WTC11 (cell line): Measurements from ENCODE around the gene SLC35B4. TPM values are rescaled to one million over a fixed set of nuclear protein-coding genes. Genes with fewer than 3 reads are reported as not detected.

Experiments
- ATAC-seq: fragments of 200-7000 bp; cut with Tn5 transposase; 2 replicates; pipeline ENCODE4 v1.10.0; 2021; ENCODE audit warnings: mild to moderate bottlenecking, moderate library complexity
- CTCF ChIA-PET: fragments of 300-600 bp; sonication (Branson Sonifier 250); formaldehyde crosslinking; loops from one replicate; lab custom pipeline; 2021; ENCODE audit warnings: antibody characterized with exemption; lab: Charles Lee
- POLR2A ChIA-PET: fragments of 350-600 bp; sonication (Branson Sonifier 250); formaldehyde crosslinking; loops from one replicate; lab custom pipeline; 2021; ENCODE audit warnings: antibody characterized with exemption; lab: Charles Lee
- DNase-seq: peaks from one replicate; pipeline ENCODE4 v3.0.0; 2021; ENCODE audit warnings: low spot score
- H3K27ac Mint-ChIP-seq: 2 replicates; pipeline ENCODE4 v1.8.0; 2021; ENCODE audit warnings: mixed read lengths
- H3K27me3 Mint-ChIP-seq: 2 replicates; pipeline ENCODE4 v1.8.0; 2021; ENCODE audit warnings: low read depth, mild to moderate bottlenecking, moderate library complexity, mixed read lengths
- H3K36me3 Mint-ChIP-seq: 2 replicates; pipeline ENCODE4 v1.8.0; 2021; ENCODE audit warnings: mixed read lengths
- H3K4me1 Mint-ChIP-seq: 2 replicates; pipeline ENCODE4 v1.8.0; 2022; ENCODE audit warnings: mixed read lengths
- H3K4me3 Mint-ChIP-seq: 2 replicates; pipeline ENCODE4 v1.8.0; 2021; ENCODE audit warnings: mild to moderate bottlenecking, moderate library complexity, mixed read lengths
- H3K9me3 Mint-ChIP-seq: 2 replicates; pipeline ENCODE4 v1.8.0; 2021; ENCODE audit warnings: mixed read lengths
- ATF1 ChIP-seq: sonication (generic); formaldehyde crosslinking; IDR thresholded peaks from 2 replicates; pipeline ENCODE4 v1.8.1; 2023; ENCODE audit warnings: mild to moderate bottlenecking, moderate library complexity, missing genetic modification reagents
- CBFB ChIP-seq: sonication (generic); formaldehyde crosslinking; IDR thresholded peaks from 2 replicates; pipeline ENCODE4 v1.8.1; 2022; ENCODE audit warnings: mild to moderate bottlenecking, low read depth, missing genetic modification reagents
- CTCF ChIP-seq: fragments of 200-600 bp; IDR thresholded peaks from 2 replicates; pipeline ENCODE4 v1.8.0; 2022; ENCODE audit warnings: antibody characterized with exemption
- E2F4 ChIP-seq: sonication (generic); formaldehyde crosslinking; IDR thresholded peaks from 2 replicates; pipeline ENCODE4 v1.8.1; 2022; ENCODE audit warnings: low read depth, mild to moderate bottlenecking, moderate library complexity, missing genetic modification reagents, borderline replicate concordance
- FOXP1 ChIP-seq: sonication (generic); formaldehyde crosslinking; IDR thresholded peaks from 2 replicates; pipeline ENCODE4 v1.8.0; 2022; ENCODE audit warnings: missing genetic modification reagents, mild to moderate bottlenecking, moderate library complexity, borderline replicate concordance
- GTF2I ChIP-seq: fragments of 250-450 bp; sonication (Bioruptor Pico); conservative IDR thresholded peaks from 2 replicates; pipeline ENCODE4 v1.4.0; 2021; ENCODE audit warnings: mild to moderate bottlenecking
- NFATC4 ChIP-seq: fragments of 250-450 bp; sonication (Bioruptor Pico); IDR thresholded peaks from 2 replicates; pipeline ENCODE4 v1.9.0; 2021; ENCODE audit warnings: mild to moderate bottlenecking
- NFYB ChIP-seq: sonication (generic); formaldehyde crosslinking; conservative IDR thresholded peaks from 2 replicates; pipeline ENCODE4 v1.8.0; 2022; ENCODE audit warnings: low read depth, missing genetic modification reagents
- NR1H2 ChIP-seq: sonication (generic); formaldehyde crosslinking; IDR thresholded peaks from 2 replicates; pipeline ENCODE4 v1.9.0; 2021; ENCODE audit warnings: mild to moderate bottlenecking, moderate library complexity, missing genetic modification reagents
- NR3C1 ChIP-seq: sonication (generic); formaldehyde crosslinking; conservative IDR thresholded peaks from 2 replicates; pipeline ENCODE4 v1.8.1; 2023; ENCODE audit warnings: low read depth, mild to moderate bottlenecking, missing genetic modification reagents
- OVOL2 ChIP-seq: fragments of 250-450 bp; sonication (Bioruptor Pico); IDR thresholded peaks from 2 replicates; pipeline ENCODE4 v1.9.0; 2021; ENCODE audit warnings: mild to moderate bottlenecking, borderline replicate concordance
- SMAD4 ChIP-seq: sonication (generic); formaldehyde crosslinking; IDR thresholded peaks from 2 replicates; pipeline ENCODE4 v1.8.0; 2022; ENCODE audit warnings: mild to moderate bottlenecking, missing genetic modification reagents
- TEAD1 ChIP-seq: sonication (generic); formaldehyde crosslinking; IDR thresholded peaks from 2 replicates; pipeline ENCODE4 v1.8.0; 2022; ENCODE audit warnings: mild to moderate bottlenecking, missing genetic modification reagents
- ZNF423 ChIP-seq: fragments of 250-450 bp; sonication (Bioruptor Pico); IDR thresholded peaks from 2 replicates; pipeline ENCODE4 v2.1.2; 2022; ENCODE audit warnings: mild to moderate bottlenecking, moderate library complexity
- ZNF532 ChIP-seq: fragments of 250-450 bp; sonication (Bioruptor Pico); IDR thresholded peaks from 2 replicates; pipeline ENCODE4 v1.9.0; 2021; ENCODE audit warnings: mild to moderate bottlenecking, borderline replicate concordance
- ZNF671 ChIP-seq: fragments of 250-450 bp; sonication (Bioruptor Pico); IDR thresholded peaks from 2 replicates; pipeline ENCODE4 v1.8.0; 2021; ENCODE audit warnings: mild to moderate bottlenecking
- ZSCAN18 ChIP-seq: fragments of 250-450 bp; sonication (Bioruptor Pico); IDR thresholded peaks from 2 replicates; pipeline ENCODE4 v2.1.2; 2022; ENCODE audit warnings: mild to moderate bottlenecking, moderate library complexity
- total RNA-seq: library from RNA; stranded (reverse); gene quantifications from 3 replicates; pipeline ENCODE4 v1.2.3, GENCODE V29; 2021

SLC35B4 gene
- total RNA-seq, 1 experiment from 2014 or later, result 32.6 TPM

GRCh38 chr7:134364619-134365037 lies 47.9 kb upstream of the SLC35B4 start:
- POLR2A ChIA-PET, result no interaction called here
- Mint-ChIP-seq H3K36me3 (no peaks in the 10 kb centered on the region), H3K9me3 (no peaks in the 10 kb centered on the region; the same call in 1 of the 2 replicates), H3K27me3 (peaks cover 3% of the 10 kb centered on the region; the same call in 1 of the 2 replicates)
- DNase-seq (no peak), ATAC-seq (no peak)
- TF ChIP-seq ZSCAN18 (CRISPR knock-in tag), result no peak
- TF ChIP-seq CBFB (CRISPR knock-in tag), result no peak
- TF ChIP-seq ZNF423 (CRISPR knock-in tag), result no peak
- no peak for TF ChIP-seq NR1H2 (CRISPR knock-in tag)
- no peak for TF ChIP-seq FOXP1 (CRISPR knock-in tag)
- no peak for TF ChIP-seq TEAD1 (CRISPR knock-in tag)
- no peak for TF ChIP-seq GTF2I (CRISPR knock-in tag)
- TF ChIP-seq ATF1 (CRISPR knock-in tag), result no peak
- TF ChIP-seq ZNF532, result no peak
- no peak for TF ChIP-seq ZNF671 (CRISPR knock-in tag)
- no peak for TF ChIP-seq NFYB (CRISPR knock-in tag)
- TF ChIP-seq SMAD4 (CRISPR knock-in tag), result no peak
- TF ChIP-seq NFATC4, result no peak
- TF ChIP-seq NR3C1 (CRISPR knock-in tag), result no peak
- TF ChIP-seq CTCF, result no peak
- no peak for TF ChIP-seq OVOL2 (CRISPR knock-in tag)
- no peak for TF ChIP-seq E2F4 (CRISPR knock-in tag)
- TF ChIP-seq, all 79 proteins: peak for 0
- CTCF ChIA-PET, result no interaction called here
- H3K27ac Mint-ChIP-seq, result no peak overlapping the region
- H3K4me1 Mint-ChIP-seq, result no peaks in the 10 kb centered on the region
- H3K4me3 Mint-ChIP-seq, result no peak overlapping the region
